ENCODE data around the gene SMIM7.

Gene SMIM7

GRCh38 chr19:16620018-16620417 is 39.9 kb downstream of the SMIM7 start:
- DNase-seq, result no peak

- DNase-seq, result no peak
Measured at GRCh38 chr19:16619457-16619856, 40.5 kb downstream of the SMIM7 start.

- DNase-seq, result no peak
Measured at GRCh38 chr19:16618248-16618647, 41.7 kb downstream of the SMIM7 start.

GRCh38 chr19:16615808-16616207 is 44.1 kb downstream of the SMIM7 start:
- DNase-seq, result no peak

- DNase-seq, result no peak
Measured at GRCh38 chr19:16614941-16615340, 45.0 kb downstream of the SMIM7 start.

- DNase-seq, result no peak
Measured at GRCh38 chr19:16613841-16614240, 46.1 kb downstream of the SMIM7 start.

GRCh38 chr19:16612636-16613035 is 47.3 kb downstream of the SMIM7 start:
- DNase-seq, result no peak

- DNase-seq, result no peak
Measured at GRCh38 chr19:16611121-16611520, 48.8 kb downstream of the SMIM7 start.

GRCh38 chr19:16609511-16610200 is 50.3 kb downstream of the SMIM7 start:
- no peak for DNase-seq

GRCh38 chr19:16608290-16608739 is 51.6 kb downstream of the SMIM7 start:
- no peak for DNase-seq

GRCh38 chr19:16607819-16608218 is 52.1 kb downstream of the SMIM7 start:
- DNase-seq, result no peak

- DNase-seq, result no peak
Measured at GRCh38 chr19:16605553-16605994, 54.4 kb downstream of the SMIM7 start.

- DNase-seq, result no peak
Measured at GRCh38 chr19:16605115-16605514, 54.8 kb downstream of the SMIM7 start.

- DNase-seq, result no peak
Measured at GRCh38 chr19:16604615-16605014, 55.3 kb downstream of the SMIM7 start.

- no peak for DNase-seq
Measured at GRCh38 chr19:16603090-16603489, 56.9 kb downstream of the SMIM7 start.

- DNase-seq, result no peak
Measured at GRCh38 chr19:16601378-16602052, 58.4 kb downstream of the SMIM7 start.

- DNase-seq, result no peak
Measured at GRCh38 chr19:16600824-16601223, 59.1 kb downstream of the SMIM7 start.

- no peak for DNase-seq
Measured at GRCh38 chr19:16599655-16600346, 60.1 kb downstream of the SMIM7 start.

- no peak for DNase-seq
Measured at GRCh38 chr19:16598848-16599247, 61.1 kb downstream of the SMIM7 start.

- no peak for DNase-seq
Measured at GRCh38 chr19:16596399-16596798, 63.5 kb downstream of the SMIM7 start.
